Measurements from ENCODE around the gene CCDC91.

CCDC91 gene

DNA sequence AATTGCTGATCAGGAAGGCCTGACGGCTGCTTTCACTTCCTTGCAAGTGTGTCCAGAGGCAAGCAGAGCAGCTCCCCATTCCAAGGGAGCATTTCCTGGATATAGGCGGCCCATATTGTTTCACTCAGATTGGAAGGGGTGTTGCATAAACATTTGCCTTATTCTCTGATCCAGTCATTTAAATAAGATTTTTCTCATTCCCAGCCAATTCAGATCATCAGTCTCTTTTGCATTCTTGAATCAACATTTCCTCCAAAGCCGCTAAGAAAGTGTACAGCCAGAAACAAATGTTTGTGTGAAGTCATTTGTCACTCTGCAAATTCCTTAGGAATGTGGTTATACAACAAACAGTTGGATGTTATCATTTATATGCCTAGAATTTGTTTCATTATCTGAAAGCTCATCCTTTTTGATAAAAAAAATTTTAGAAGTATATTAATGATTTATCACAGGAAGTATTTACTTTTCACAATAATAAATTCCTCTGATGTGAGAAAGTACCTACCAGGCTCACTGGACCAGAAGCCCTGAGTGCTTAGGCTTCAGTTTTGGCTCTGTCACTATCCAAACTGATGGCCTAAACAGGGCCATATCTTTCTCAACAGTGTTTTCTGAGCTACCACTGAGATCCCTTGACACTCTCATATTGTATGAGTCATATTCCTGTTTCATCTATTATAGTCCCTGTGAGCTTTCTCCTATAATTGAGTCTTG is 379.6 kb downstream of the CCDC91 start:
- Histone ChIP-seq H3K4me3 (replicated peaks; ENCODE audit: low read depth, low read length) (no peak overlapping the region), H3K36me3 (ENCODE audit: control insufficient read depth, insufficient read depth, low read length) (no peaks in the 10 kb centered on the region), H3K27me3 (replicated peaks; ENCODE audit: control insufficient read depth, insufficient read depth, low read length) (no peaks in the 10 kb centered on the region)
- TF ChIP-seq, protein P1, sequence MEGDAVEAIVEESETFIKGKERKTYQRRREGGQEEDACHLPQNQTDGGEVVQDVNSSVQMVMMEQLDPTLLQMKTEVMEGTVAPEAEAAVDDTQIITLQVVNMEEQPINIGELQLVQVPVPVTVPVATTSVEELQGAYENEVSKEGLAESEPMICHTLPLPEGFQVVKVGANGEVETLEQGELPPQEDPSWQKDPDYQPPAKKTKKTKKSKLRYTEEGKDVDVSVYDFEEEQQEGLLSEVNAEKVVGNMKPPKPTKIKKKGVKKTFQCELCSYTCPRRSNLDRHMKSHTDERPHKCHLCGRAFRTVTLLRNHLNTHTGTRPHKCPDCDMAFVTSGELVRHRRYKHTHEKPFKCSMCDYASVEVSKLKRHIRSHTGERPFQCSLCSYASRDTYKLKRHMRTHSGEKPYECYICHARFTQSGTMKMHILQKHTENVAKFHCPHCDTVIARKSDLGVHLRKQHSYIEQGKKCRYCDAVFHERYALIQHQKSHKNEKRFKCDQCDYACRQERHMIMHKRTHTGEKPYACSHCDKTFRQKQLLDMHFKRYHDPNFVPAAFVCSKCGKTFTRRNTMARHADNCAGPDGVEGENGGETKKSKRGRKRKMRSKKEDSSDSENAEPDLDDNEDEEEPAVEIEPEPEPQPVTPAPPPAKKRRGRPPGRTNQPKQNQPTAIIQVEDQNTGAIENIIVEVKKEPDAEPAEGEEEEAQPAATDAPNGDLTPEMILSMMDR (IDR thresholded peaks at IDR 0.05; ENCODE audit: insufficient read depth, low read length, poor library complexity, severe bottlenecking), result no peak
- DNase-seq (ENCODE audit: extremely low read depth, insufficient read length), result no peak

DNA sequence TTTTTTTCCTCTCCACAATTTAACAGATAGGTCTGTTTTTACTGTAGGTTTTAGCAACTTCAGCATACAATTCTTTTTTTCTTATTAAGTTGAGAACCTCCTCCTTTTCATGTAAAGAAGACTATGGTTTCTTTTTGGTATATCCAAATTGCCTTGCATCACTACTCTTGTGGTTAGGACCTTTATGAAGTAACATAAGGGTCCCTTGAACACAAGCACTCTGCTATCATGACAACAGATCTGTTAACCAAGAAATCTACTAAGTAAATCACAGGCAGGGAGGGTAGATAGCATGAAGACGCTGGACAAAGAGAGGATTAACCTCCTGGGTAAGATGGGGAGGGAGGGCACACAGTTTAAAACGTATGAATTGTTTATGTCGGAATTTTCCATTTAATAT is 380.6 kb downstream of the CCDC91 start:
- TF ChIP-seq, protein P1 (IDR thresholded peaks at IDR 0.05; ENCODE audit: insufficient read depth, low read length, poor library complexity, severe bottlenecking), result no peak
- Histone ChIP-seq H3K27me3 (replicated peaks; ENCODE audit: control insufficient read depth, insufficient read depth, low read length) (no peaks in the 10 kb centered on the region), H3K36me3 (ENCODE audit: control insufficient read depth, insufficient read depth, low read length) (no peaks in the 10 kb centered on the region), H3K4me3 (replicated peaks; ENCODE audit: low read depth, low read length) (no peak overlapping the region)
- no peak for DNase-seq (ENCODE audit: extremely low read depth, insufficient read length)

DNA sequence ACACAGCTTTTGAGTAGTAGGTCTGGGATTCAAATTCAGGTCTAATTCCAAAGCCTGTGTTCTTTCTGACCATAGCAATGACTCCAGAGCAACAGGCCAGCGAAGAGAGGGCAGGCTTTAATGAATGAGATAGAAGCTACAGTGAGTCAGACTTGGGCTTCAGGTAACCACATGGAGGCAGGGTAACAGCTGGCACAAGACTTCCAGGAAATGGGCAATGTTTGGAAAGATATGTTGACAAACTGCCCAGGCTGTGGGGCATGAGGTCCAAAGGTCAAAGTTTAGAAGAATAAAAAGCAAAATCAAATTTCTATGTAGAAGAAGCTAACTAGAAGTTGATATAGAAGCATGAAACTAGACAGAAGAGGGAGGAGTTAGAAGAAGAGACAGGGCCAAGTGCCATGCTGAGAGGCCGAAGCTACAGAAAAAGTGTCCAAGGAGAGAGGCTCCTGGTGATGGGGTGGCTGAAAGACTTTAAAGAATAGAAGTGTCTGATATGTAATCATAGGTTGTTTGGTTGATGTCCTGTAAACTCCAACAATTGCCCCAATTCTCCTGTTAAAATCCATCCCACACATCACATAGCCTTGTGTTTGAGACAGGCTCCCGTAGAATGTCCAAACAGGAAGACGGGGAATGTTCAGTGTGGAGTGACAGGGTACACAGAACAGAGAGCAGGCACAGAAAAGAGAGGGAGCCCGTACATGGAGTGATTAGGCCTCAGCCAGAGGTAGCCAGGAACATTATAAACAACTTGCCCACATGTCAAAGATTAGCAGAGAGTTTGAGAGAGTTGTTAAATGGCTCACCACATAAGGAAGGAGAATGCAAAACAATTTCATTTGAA is 384.7 kb downstream of the CCDC91 start:
- Histone ChIP-seq H3K36me3 (ENCODE audit: control insufficient read depth, insufficient read depth, low read length) (no peaks in the 10 kb centered on the region), H3K27me3 (replicated peaks; ENCODE audit: control insufficient read depth, insufficient read depth, low read length) (no peaks in the 10 kb centered on the region), H3K4me3 (replicated peaks; ENCODE audit: low read depth, low read length) (no peak overlapping the region)
- no peak for DNase-seq (ENCODE audit: extremely low read depth, insufficient read length)
- TF ChIP-seq, protein P1 (IDR thresholded peaks at IDR 0.05; ENCODE audit: insufficient read depth, low read length, poor library complexity, severe bottlenecking), result no peak

DNA sequence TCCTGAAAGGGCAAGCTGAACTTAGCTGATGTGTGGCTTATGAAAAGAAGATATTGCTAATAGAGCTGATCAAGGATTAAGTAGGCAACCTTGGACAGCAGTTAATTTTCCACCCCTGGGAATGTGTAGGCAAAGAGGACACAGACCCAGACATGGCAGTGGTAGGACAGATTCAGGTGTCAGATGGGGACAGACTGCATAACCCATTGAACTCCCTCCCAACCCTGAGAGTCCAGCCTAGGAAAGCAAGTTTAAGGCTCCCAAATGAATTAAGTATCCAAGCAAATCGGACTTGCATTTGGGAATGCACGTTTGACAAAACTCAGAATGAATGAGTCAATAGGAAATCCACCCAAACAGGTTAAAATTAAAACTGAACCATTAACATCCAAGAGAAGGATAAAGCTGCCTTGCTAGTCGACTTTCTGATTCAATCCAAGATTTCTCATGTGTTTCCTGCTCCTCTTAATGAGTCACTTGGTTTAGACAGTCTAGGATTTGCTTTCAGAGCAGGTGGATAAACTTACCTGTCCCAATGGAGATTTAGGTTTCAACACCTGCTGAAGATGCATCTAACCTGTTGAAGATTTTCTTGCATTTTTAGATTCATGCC is 385.4 kb downstream of the CCDC91 start:
- H3K36me3 ChIP-seq (ENCODE audit: control insufficient read depth, insufficient read depth, low read length), result no peaks in the 10 kb centered on the region
- DNase-seq (ENCODE audit: extremely low read depth, insufficient read length), result no peak
- TF ChIP-seq, protein P1 (IDR thresholded peaks at IDR 0.05; ENCODE audit: insufficient read depth, low read length, poor library complexity, severe bottlenecking), result no peak
- H3K4me3 ChIP-seq (replicated peaks; ENCODE audit: low read depth, low read length), result no peak overlapping the region
- H3K27me3 ChIP-seq (replicated peaks; ENCODE audit: control insufficient read depth, insufficient read depth, low read length), result no peaks in the 10 kb centered on the region

DNA sequence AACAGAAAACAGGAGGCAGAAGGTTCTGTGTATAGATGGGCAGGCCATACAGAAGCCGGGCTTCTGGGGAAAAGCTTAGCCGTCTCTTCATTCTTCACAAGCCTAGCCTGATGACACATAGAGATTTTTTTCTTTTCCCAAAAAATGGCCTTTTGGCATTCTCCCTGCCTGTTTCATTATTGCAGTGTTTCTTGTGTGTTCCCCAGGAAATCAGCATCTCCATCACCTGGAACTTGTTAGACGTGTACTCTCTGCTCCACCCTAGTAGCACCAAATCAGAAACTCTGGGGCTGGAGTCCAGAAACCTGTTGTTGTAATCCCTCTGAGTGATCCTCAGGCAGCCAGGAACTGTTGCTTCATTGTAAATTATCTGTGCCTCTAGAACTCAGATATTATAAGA is 388.1 kb downstream of the CCDC91 start:
- no peak overlapping the region for H3K4me3 ChIP-seq (replicated peaks; ENCODE audit: low read depth, low read length)
- no peak for DNase-seq (ENCODE audit: extremely low read depth, insufficient read length)
- no peaks in the 10 kb centered on the region for H3K27me3 ChIP-seq (replicated peaks; ENCODE audit: control insufficient read depth, insufficient read depth, low read length)
- H3K36me3 ChIP-seq (ENCODE audit: control insufficient read depth, insufficient read depth, low read length), result no peaks in the 10 kb centered on the region
- TF ChIP-seq, protein P1 (IDR thresholded peaks at IDR 0.05; ENCODE audit: insufficient read depth, low read length, poor library complexity, severe bottlenecking), result no peak

All from GM06990 (cell line).